ENCODE data around the gene DIAPH2. TPM values are rescaled to one million over a fixed set of nuclear protein-coding genes. Genes with fewer than 3 reads are reported as not detected.
"Not testable (repeated sequence)": the region's sequence is repeated elsewhere in the genome, so short reads cannot be mapped to it uniquely, and the experiment has no call there.

DIAPH2 gene
- total and polyA plus RNA-seq, 10 donors, result 2.5 to 32.1 (median 17.7) TPM

- H3K9me3 ChIP-seq, result no peaks in the 10 kb centered on the region
- no peak overlapping the region for H3K4me3 ChIP-seq
- no peaks in the 10 kb centered on the region for H3K27me3 ChIP-seq (replicated peaks in 1 of 7)
- no peaks in the 10 kb centered on the region for H3K36me3 ChIP-seq
- no peaks in the 10 kb centered on the region for H3K4me1 ChIP-seq
- DNase-seq, result no peak
- TF ChIP-seq CTCF (IDR thresholded peaks at IDR 0.05 in 8 of 11, conservative IDR thresholded peaks at IDR 0.05 in 3 of 11) (no peak), POLR2A (IDR thresholded peaks at IDR 0.05) (no peak), POLR2AphosphoS5 (IDR thresholded peaks at IDR 0.05) (no peak)
- WGBS, 5 donors, result 60 to 80% (median 72%) methylated on average over 5 of the region's 5 CpGs
- intact Hi-C loops (cut with DNase I; ENCODE audit: low total_unique reads), result no loop called here
- peak overlapping the region in 1 of 8 donors; percentile 9 for H3K27ac ChIP-seq
Observed at GRCh38 chrX:96835660-96836289, 151.1 kb downstream of the DIAPH2 start.

DNA sequence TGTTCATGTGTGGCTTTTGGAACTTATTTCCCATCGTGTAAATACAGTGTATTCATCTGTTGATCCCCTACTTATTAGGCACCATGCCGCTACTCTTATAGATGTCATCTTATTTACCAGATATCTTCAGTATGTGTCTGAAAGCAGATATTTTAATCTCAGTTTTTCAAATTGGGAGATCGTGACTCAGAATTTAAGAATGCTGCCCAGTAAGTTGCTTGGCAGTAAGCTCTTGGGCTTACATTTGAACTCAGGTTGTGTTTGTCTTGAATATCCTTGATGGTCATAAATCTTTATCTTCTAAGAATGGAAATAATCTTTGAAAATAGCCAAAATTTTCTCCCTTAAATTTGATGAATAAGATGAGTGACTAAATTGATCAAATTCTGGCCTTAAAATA lies 153.2 kb downstream of the DIAPH2 start:
- no peak for TF ChIP-seq POLR2A (IDR thresholded peaks at IDR 0.05)
- TF ChIP-seq CTCF (IDR thresholded peaks at IDR 0.05 in 8 of 11, conservative IDR thresholded peaks at IDR 0.05 in 3 of 11), result no peak
- TF ChIP-seq POLR2AphosphoS5 (IDR thresholded peaks at IDR 0.05), result no peak
- intact Hi-C loops (cut with DNase I; ENCODE audit: low total_unique reads), result no loop called here
- Histone ChIP-seq H3K4me1 (no peaks in the 10 kb centered on the region), H3K36me3 (no peaks in the 10 kb centered on the region), H3K27me3 (replicated peaks in 1 of 7) (no peaks in the 10 kb centered on the region), H3K9me3 (no peaks in the 10 kb centered on the region), H3K27ac (no peak overlapping the region), H3K4me3 (no peak overlapping the region)
- 71 to 90% (median 88%) methylated on average over 3 of the region's 3 CpGs for WGBS, 5 donors
- no peak for DNase-seq

- no peaks in the 10 kb centered on the region for H3K4me1 ChIP-seq
- intact Hi-C loops (cut with DNase I; ENCODE audit: low total_unique reads), result no loop called here
- DNase-seq, result no peak
- no peak overlapping the region for H3K27ac ChIP-seq
- no peaks in the 10 kb centered on the region for H3K9me3 ChIP-seq
- no peak overlapping the region for H3K4me3 ChIP-seq
- H3K27me3 ChIP-seq (replicated peaks in 1 of 7), result no peaks in the 10 kb centered on the region
- 68 to 86% (median 81%) methylated on average over 1 of the region's 1 CpG for WGBS, 5 donors
- no peaks in the 10 kb centered on the region for H3K36me3 ChIP-seq
- TF ChIP-seq CTCF (IDR thresholded peaks at IDR 0.05 in 8 of 11, conservative IDR thresholded peaks at IDR 0.05 in 3 of 11) (no peak), POLR2AphosphoS5 (IDR thresholded peaks at IDR 0.05) (no peak), POLR2A (IDR thresholded peaks at IDR 0.05) (no peak)
Observed at GRCh38 chrX:96838537-96838936, 153.9 kb downstream of the DIAPH2 start.

- Histone ChIP-seq H3K27ac (no peak overlapping the region), H3K9me3 (no peaks in the 10 kb centered on the region), H3K4me3 (no peak overlapping the region), H3K27me3 (replicated peaks in 1 of 7) (no peaks in the 10 kb centered on the region), H3K4me1 (no peaks in the 10 kb centered on the region), H3K36me3 (no peaks in the 10 kb centered on the region)
- DNase-seq, result no peak
- TF ChIP-seq CTCF (IDR thresholded peaks at IDR 0.05 in 8 of 11, conservative IDR thresholded peaks at IDR 0.05 in 3 of 11), result no peak
- TF ChIP-seq POLR2AphosphoS5 (IDR thresholded peaks at IDR 0.05), result no peak
- TF ChIP-seq POLR2A (IDR thresholded peaks at IDR 0.05), result no peak
- 76 to 95% (median 86%) methylated on average over 1 of the region's 1 CpG for WGBS, 5 donors
- intact Hi-C loops (cut with DNase I; ENCODE audit: low total_unique reads), result no loop called here
Observed at GRCh38 chrX:96841325-96841724, 156.7 kb downstream of the DIAPH2 start.

GRCh38 chrX:96841866-96842265 lies 157.2 kb downstream of the DIAPH2 start:
- not testable (repeated sequence) for H3K27me3 ChIP-seq (replicated peaks in 1 of 7)

More at GRCh38 chrX:96841866-96842265, 157.2 kb downstream of the DIAPH2 start:
- intact Hi-C loops (cut with DNase I; ENCODE audit: low total_unique reads); H3K4me3 ChIP-seq; H3K36me3 ChIP-seq; H3K4me1 ChIP-seq; H3K9me3 ChIP-seq; H3K27ac ChIP-seq; DNase-seq: not testable (repeated sequence)
- WGBS, 5 donors, result 62 to 100% (median 94%) methylated on average over 3 of the region's 3 CpGs

All from spleen (tissue), 11 donors.